H1 (cell line): ENCODE results near the gene BCL2L14. TPM values are rescaled to one million over a fixed set of nuclear protein-coding genes. Genes with fewer than 3 reads are reported as not detected.

Source experiments
- BRCA1 ChIP-seq: IDR thresholded peaks from 2 replicates; pipeline ENCODE4 v1.6.1; 2012; ENCODE audit warnings: low read depth, low read length, improper control_type of control experiment
- polyA plus RNA-seq, 7 experiments: library from polyadenylated mRNA; depleted of rRNA in 3 of 7; stranded (reverse) in 5 of 7; unstranded in 2 of 7; fragments of >200 nt in 5 of 7; fragments of 200-250 nt in 2 of 7; gene quantifications; 1 replicate in 5 of 7; 2 replicates in 1 of 7; 4 replicates in 1 of 7; pipeline versions ENCODE4 v1.2.1 to v1.2.3, GENCODE V29; 2011 to 2013; ENCODE audit warnings: missing spikeins in 2 of 7, mixed read lengths in 2 of 7
- total RNA-seq: library from RNA; stranded (reverse); fragmentation: NEBNext Ultra II Directional; extraction: Animal tissue kit (Norgen Biotek cat#: 25700); gene quantifications from 2 replicates; pipeline ENCODE4 v1.2.1, GENCODE V29; 2021

BCL2L14 gene
- total and polyA plus RNA-seq, 2 of the 8 experiments (the other 6 are each of a cell fraction or from before 2014, with no cell fraction given), result 0.80 to 2.4 TPM

- TF ChIP-seq BRCA1, result no peak
Observed at GRCh38 chr12:12097891-12098690, 27.4 kb downstream of the BCL2L14 start (continued).
